Panc1 (cell line): ENCODE measurements around the gene BTD. TPM values are rescaled to one million over a fixed set of nuclear protein-coding genes. Genes with fewer than 3 reads are reported as not detected.
"Not testable (repeated sequence)": the region's sequence is repeated elsewhere in the genome, so short reads cannot be mapped to it uniquely, and the experiment has no call there.

Experiments
- ATAC-seq: fragments of 200-7000 bp; cut with Tn5 transposase; 2 replicates; pipeline ENCODE4 v1.9.1; 2020; ENCODE audit warnings: mild to moderate bottlenecking, moderate library complexity
- BruUV-seq: library from RNA; stranded (reverse); fragments of 400-500 nt; replicated peaks from 2 replicates; lab custom pipeline; 2021; lab: Mats Ljungman, UMichigan
- CTCF ChIA-PET: fragments of 300-600 bp; sonication (Branson Sonifier 250); formaldehyde crosslinking; loops from one replicate; lab custom pipeline; 2022; ENCODE audit warnings: antibody characterized with exemption; lab: Charles Lee
- POLR2A ChIA-PET: fragments of 300-600 bp; sonication (Branson Sonifier 250); formaldehyde crosslinking; loops from one replicate; lab custom pipeline; 2022; ENCODE audit warnings: antibody characterized with exemption; lab: Charles Lee
- DNase-seq: peaks from one replicate; pipeline ENCODE4 v3.0.0-alpha.2; 2010; ENCODE audit warnings: low read depth, low spot score
- H3K27ac ChIP-seq: 2 replicates; pipeline ENCODE4 v1.5.1; 2011; ENCODE audit warnings: mild to moderate bottlenecking, low read length, inconsistent platforms
- H3K27me3 ChIP-seq: fragments of 200-500 bp; sonication (Bioruptor generic); 2 replicates; pipeline ENCODE4 v1.6.0; 2014; ENCODE audit warnings: low read length, inconsistent platforms; ENCODE audit not compliant: control insufficient read depth, insufficient read depth
- H3K36me3 ChIP-seq: fragments of 200-500 bp; sonication (Bioruptor generic); 2 replicates; pipeline ENCODE4 v1.5.1; 2014; ENCODE audit warnings: inconsistent platforms, mild to moderate bottlenecking, low read length, moderate library complexity; ENCODE audit not compliant: control insufficient read depth, insufficient read depth
- H3K4me1 ChIP-seq: 2 replicates; pipeline ENCODE4 v1.5.1; 2011; ENCODE audit warnings: inconsistent platforms, mild to moderate bottlenecking, low read length, moderate library complexity; ENCODE audit not compliant: control insufficient read depth, insufficient read depth
- H3K4me3 ChIP-seq, 2 experiments: 2 replicates each; pipeline ENCODE4 v1.5.1; 2011 to 2012; ENCODE audit warnings: low read depth in 2 of 2, low read length in 2 of 2, mild to moderate bottlenecking in 2 of 2, inconsistent platforms in 1 of 2, moderate library complexity in 1 of 2
- H3K9me3 ChIP-seq: fragments of 200-500 bp; sonication (Bioruptor generic); 2 replicates; pipeline ENCODE4 v1.5.1; 2014; ENCODE audit warnings: low read depth, mild to moderate bottlenecking, inconsistent platforms, low read length, moderate library complexity; ENCODE audit not compliant: control insufficient read depth, insufficient read depth
- CTCF ChIP-seq: fragments of 450-650 bp; IDR thresholded peaks from 2 replicates; pipeline ENCODE4 v1.5.1; 2017; ENCODE audit warnings: mild to moderate bottlenecking
- POLR2AphosphoS5 ChIP-seq: IDR thresholded peaks from 2 replicates; pipeline ENCODE4 v1.6.1; 2012; ENCODE audit warnings: mild to moderate bottlenecking, low read depth, low read length, moderate library complexity
- REST ChIP-seq, 2 experiments: IDR thresholded peaks; 2 replicates each; pipeline ENCODE4 v1.6.1; 2011 to 2012; ENCODE audit warnings: low read depth in 2 of 2, control low read depth in 1 of 2, low read length in 1 of 2, mild to moderate bottlenecking in 1 of 2, moderate library complexity in 1 of 2; ENCODE audit not compliant: insufficient read depth in 1 of 2
- SIN3A ChIP-seq: IDR thresholded peaks from 2 replicates; pipeline ENCODE4 v1.6.1; 2012; ENCODE audit warnings: low read depth, mild to moderate bottlenecking, low read length, moderate library complexity, borderline replicate concordance; ENCODE audit not compliant: insufficient read depth
- TCF7L2 ChIP-seq: IDR thresholded peaks from 2 replicates; pipeline ENCODE4 v1.6.1; 2011; ENCODE audit warnings: mild to moderate bottlenecking, low read depth, low read length, inconsistent platforms
- in situ Hi-C: cut with HindIII; loops from 2 replicates; pipeline ENCODE4 v1.10.0; 2016; ENCODE audit warnings: low sequenced_read_pairs, low pct_unique_long_range_greater_than_20kb
- intact Hi-C: fragments of 100-400 bp; cut with micrococcal nuclease; formaldehyde crosslinking; loops from one replicate; pipeline ENCODE4 v1.10.0; 2022; ENCODE audit not compliant: unreplicated experiment
- total RNA-seq: library from RNA; stranded (reverse); gene quantifications from one replicate; pipeline ENCODE4 v1.2.1, GENCODE V29; 2021; ENCODE audit not compliant: unreplicated experiment

Gene BTD
- total RNA-seq, 1 experiment from 2014 or later = 22.7 TPM

GRCh38 chr3:15614958-15615357 is 13.4 kb downstream of the BTD start:
- Histone ChIP-seq H3K4me1 (peaks cover 22% of the 10 kb centered on the region), H3K27ac (no peak overlapping the region; the same call in 1 of the 2 replicates), H3K4me3 (no peak overlapping the region), H3K36me3 (no peaks in the 10 kb centered on the region), H3K9me3 (no peaks in the 10 kb centered on the region; the same call in 1 of the 2 replicates), H3K27me3 (no peaks in the 10 kb centered on the region)
- intact Hi-C loops = no loop called here
- in situ Hi-C loops = no loop called here
- BruUV-seq = no TSS peak
- no peak for DNase-seq
- no peak for ATAC-seq
- ChIA-PET POLR2A (no interaction called here), CTCF (no interaction called here)
- TF ChIP-seq POLR2AphosphoS5 (no peak), SIN3A (no peak), REST (IDR thresholded peaks at IDR 0.05; ENCODE audit: insufficient read depth in 1 of 2, low read depth in 2 of 2, low read length in 1 of 2) (no peak), CTCF (no peak), TCF7L2 (no peak)

GRCh38 chr3:15616053-15616452 is 14.5 kb downstream of the BTD start:
- ChIA-PET POLR2A (no interaction called here), CTCF (no interaction called here)
- BruUV-seq = no TSS peak
- no peaks in the 10 kb centered on the region for H3K36me3 ChIP-seq
- ATAC-seq = no peak
- H3K4me3 ChIP-seq = no peak overlapping the region
- no peak for DNase-seq
- intact Hi-C loops (no loop called here), in situ Hi-C loops (no loop called here)
- H3K27me3 ChIP-seq = no peaks in the 10 kb centered on the region
- TF ChIP-seq POLR2AphosphoS5 (no peak), TCF7L2 (no peak), CTCF (no peak), SIN3A (no peak), REST (IDR thresholded peaks at IDR 0.05; ENCODE audit: insufficient read depth in 1 of 2, low read depth in 2 of 2, low read length in 1 of 2) (no peak)
- no peak overlapping the region for H3K27ac ChIP-seq
- peaks cover 3% of the 10 kb centered on the region; the same call in 1 of the 2 replicates for H3K9me3 ChIP-seq
- H3K4me1 ChIP-seq = peaks cover 16% of the 10 kb centered on the region

GRCh38 chr3:15619659-15620464 is 18.3 kb downstream of the BTD start:
- ATAC-seq, POLR2A ChIA-PET, H3K4me1 ChIP-seq, H3K36me3 ChIP-seq, CTCF ChIA-PET, H3K9me3 ChIP-seq, intact Hi-C loops, H3K27me3 ChIP-seq, BruUV-seq, H3K27ac ChIP-seq, H3K4me3 ChIP-seq, DNase-seq, in situ Hi-C loops: not testable (repeated sequence)
